GM12878 (cell line): ENCODE measurements around the gene RAB24. TPM values are rescaled to one million over a fixed set of nuclear protein-coding genes. Genes with fewer than 3 reads are reported as not detected.

Experiments
- ATAC-seq: fragments of 200-7000 bp; cut with Tn5 transposase; 3 replicates; pipeline ENCODE4 v1.9.1; 2020; ENCODE audit warnings: mild to moderate bottlenecking, moderate library complexity
- BruUV-seq: library from RNA; stranded (reverse); fragments of 400-500 nt; replicated peaks from 2 replicates; lab custom pipeline; 2021; lab: Mats Ljungman, UMichigan
- CTCF ChIA-PET: fragments of 300-600 bp; sonication (Branson Sonifier 250); formaldehyde crosslinking; extraction: SDS; loops from one replicate; lab custom pipeline; 2021; ENCODE audit warnings: inconsistent platforms; lab: Yijun Ruan, JAX
- POLR2A ChIA-PET: fragments of 350-600 bp; formaldehyde crosslinking; extraction: SDS; loops from one replicate; lab custom pipeline; 2021; ENCODE audit warnings: inconsistent platforms; lab: Charles Lee
- RAD21 ChIA-PET: fragments of 300-600 bp; sonication (Branson Sonifier 250); formaldehyde crosslinking; loops from one replicate; lab custom pipeline; 2023; ENCODE audit warnings: antibody characterized with exemption; ENCODE audit not compliant: unreplicated experiment; lab: Charles Lee
- SMC1A ChIA-PET: fragments of 300-600 bp; sonication (Branson Sonifier 250); formaldehyde crosslinking; loops from one replicate; lab custom pipeline; 2023; ENCODE audit not compliant: unreplicated experiment, uncharacterized antibody; lab: Charles Lee
- DNase-seq: peaks from one replicate; pipeline ENCODE4 v3.0.0-alpha.2; 2011; ENCODE audit warnings: low read depth, low spot score
- FAIRE-seq: peaks from 3 replicates; lab custom pipeline; 2011; peaks lifted over from hg19 to GRCh38; lab: Jason Lieb, UNC
- H2AFZ ChIP-seq: 2 replicates; pipeline ENCODE4 v1.6.0; 2011; ENCODE audit warnings: low read depth, low read length, control low read depth; ENCODE audit not compliant: control insufficient read depth
- H3K27ac ChIP-seq: 2 replicates; pipeline ENCODE4 v1.5.1; 2011; ENCODE audit warnings: control low read depth; ENCODE audit not compliant: control insufficient read depth, insufficient read depth
- H3K27me3 ChIP-seq, 2 experiments: replicated peaks in 1 of 2; 2 replicates each; pipeline versions ENCODE4 v1.6.0 to v1.6.1; 2011; ENCODE audit warnings: low read length in 1 of 2; ENCODE audit not compliant: control insufficient read depth in 2 of 2, insufficient read depth in 2 of 2
- H3K36me3 ChIP-seq, 2 experiments: 2 replicates each; pipeline ENCODE4 v1.5.1; 2011; ENCODE audit warnings: low read length in 1 of 2; ENCODE audit not compliant: control insufficient read depth in 2 of 2, insufficient read depth in 2 of 2
- H3K4me1 ChIP-seq: 2 replicates; pipeline ENCODE4 v1.6.1; 2011; ENCODE audit warnings: mild to moderate bottlenecking, low read length, moderate library complexity, mixed read lengths; ENCODE audit not compliant: control insufficient read depth, insufficient read depth
- H3K4me2 ChIP-seq: 2 replicates; pipeline ENCODE4 v1.6.0; 2011; ENCODE audit warnings: control low read depth; ENCODE audit not compliant: control insufficient read depth, insufficient read depth
- H3K4me3 ChIP-seq: fragments of 200-600 bp; sonication (generic); 2 replicates; pipeline ENCODE4 v1.5.1; 2016
- H3K79me2 ChIP-seq: 2 replicates; pipeline ENCODE4 v1.6.0; 2011; ENCODE audit warnings: low read length; ENCODE audit not compliant: control insufficient read depth, insufficient read depth
- H3K9ac ChIP-seq: 2 replicates; pipeline ENCODE4 v1.8.0; 2011; ENCODE audit warnings: low read length, control low read depth, mixed read lengths; ENCODE audit not compliant: control insufficient read depth, insufficient read depth
- H3K9me3 ChIP-seq: replicated peaks from 3 replicates; pipeline ENCODE4 v1.5.1; 2011; ENCODE audit warnings: mild to moderate bottlenecking, low read length; ENCODE audit not compliant: control insufficient read depth, insufficient read depth
- H4K20me1 ChIP-seq: 2 replicates; pipeline ENCODE4 v1.6.0; 2011; ENCODE audit not compliant: control insufficient read depth, insufficient read depth
- BCL11A ChIP-seq: IDR thresholded peaks from 2 replicates; pipeline ENCODE4 v1.6.1; 2011; ENCODE audit warnings: low read depth, low read length
- BMI1 ChIP-seq: fragments of 450-650 bp; IDR thresholded peaks from 2 replicates; pipeline ENCODE4 v1.6.1; 2016; ENCODE audit warnings: mild to moderate bottlenecking, moderate library complexity, borderline replicate concordance
- CTCF ChIP-seq, 3 experiments: IDR thresholded peaks in 2 of 3; conservative IDR thresholded peaks in 1 of 3; 2 replicates each; pipeline ENCODE4 v1.5.1; 2011; ENCODE audit warnings: low read depth in 3 of 3, low read length in 3 of 3, mild to moderate bottlenecking in 3 of 3, control low read depth in 2 of 3, moderate library complexity in 2 of 3, inconsistent platforms in 1 of 3, mixed read lengths in 1 of 3; ENCODE audit not compliant: control insufficient read depth in 2 of 3, insufficient read depth in 1 of 3; ENCODE audit errors: extremely low read depth in 1 of 3
- DPF2 ChIP-seq: fragments of 450-650 bp; IDR thresholded peaks from 2 replicates; pipeline ENCODE4 v1.6.1; 2017; ENCODE audit warnings: mild to moderate bottlenecking
- E2F8 ChIP-seq: fragments of 450-650 bp; IDR thresholded peaks from 2 replicates; pipeline ENCODE4 v1.6.1; 2018; ENCODE audit warnings: mild to moderate bottlenecking, low read depth, moderate library complexity; ENCODE audit not compliant: partially characterized antibody
- HSF1 ChIP-seq: fragments of 150-350 bp; IDR thresholded peaks from 2 replicates; pipeline ENCODE4 v1.6.1; 2014; ENCODE audit warnings: mild to moderate bottlenecking, low read depth, low read length
- RUNX3 ChIP-seq: IDR thresholded peaks from 2 replicates; pipeline ENCODE4 v1.6.1; 2012; ENCODE audit warnings: low read length, inconsistent platforms
- USF2 ChIP-seq: IDR thresholded peaks from 2 replicates; pipeline ENCODE4 v1.6.1; 2011; ENCODE audit warnings: low read depth, low read length, improper control_type of control experiment, borderline replicate concordance
- ZNF592 ChIP-seq: fragments of 450-650 bp; IDR thresholded peaks from 2 replicates; pipeline ENCODE4 v1.6.1; 2017; ENCODE audit warnings: mild to moderate bottlenecking, moderate library complexity
- ZZZ3 ChIP-seq: IDR thresholded peaks from 2 replicates; pipeline ENCODE4 v1.6.1; 2011; ENCODE audit warnings: low read depth; ENCODE audit not compliant: control insufficient read depth, insufficient read length
- WGBS: methylation state at CpG from one replicate; pipeline ENCODE4 v1.1.6; 2016; ENCODE audit warnings: low lambda C conversion rate; ENCODE audit not compliant: insufficient replicate concordance, insufficient coverage; ENCODE audit errors: missing lambda C conversion rate; 5-methylcytosine and 5-hydroxymethylcytosine counted together
- in situ Hi-C: fragments of 300-500 bp; cut with MboI; formaldehyde crosslinking; loops from 9 replicates; pipeline ENCODE4 v1.14.3; 2018; ENCODE audit warnings: mixed read lengths
- intact Hi-C: fragments of 100-400 bp; cut with micrococcal nuclease; formaldehyde crosslinking; loops from one replicate; pipeline ENCODE4 v1.14.2; 2022; ENCODE audit not compliant: unreplicated experiment
- polyA plus RNA-seq, 11 experiments: library from polyadenylated mRNA; depleted of rRNA in 4 of 11; unstranded in 6 of 11; stranded (reverse) in 5 of 11; fragments of >200 nt; fragmentation: Nextera tagmentation in 4 of 11; fragmentation: Illumina TruSeq in 1 of 11; extraction: Ambion mirVana in 4 of 11; extraction: Trizol in 1 of 11; gene quantifications; 1 replicate in 1 of 11; 2 replicates in 10 of 11; pipeline versions ENCODE4 v1.2.1 to v1.2.3, GENCODE V29; 2011 to 2016; ENCODE audit warnings: inconsistent platforms in 2 of 11, missing spikeins in 2 of 11, low read depth in 1 of 11
- total RNA-seq, 4 experiments: library from RNA; depleted of rRNA in 3 of 4; stranded (reverse); fragments of >200 nt in 3 of 4; fragmentation: Illumina TruSeq in 1 of 4; extraction: Trizol in 1 of 4; gene quantifications; 2 replicates each; pipeline versions ENCODE4 v1.2.1 to v1.2.3, GENCODE V29; 2013 to 2021

Gene RAB24
- total and polyA plus RNA-seq, 10 of the 15 experiments (the other 5 are each of a cell fraction or from before 2014, with no cell fraction given): 8.0 to 44.4 (median 24.4) TPM

- TF ChIP-seq E2F8: no peak
Measured at GRCh38 chr5:177270653-177271052, 32.9 kb downstream of the RAB24 start (continued).

- ChIA-PET RAD21 (interaction anchor here (1.3 kb wide), 1 partner anchor 48 kb away, joined by 3 read pairs; no protein-coding TSS in a partner anchor), SMC1A (interaction anchor here (0.6 to 1.7 kb wide), 5 partner anchors 10 to 250 kb away, joined by 3 to 5 read pairs (median 4); no protein-coding TSS in a partner anchor), CTCF (interaction anchor here (0.7 to 1.8 kb wide), 3 partner anchors 40 to 158 kb away, joined by 3 to 6 read pairs (median 5); no protein-coding TSS in a partner anchor), POLR2A (interaction anchor here (0.6 kb wide), 1 partner anchor 198 kb away, joined by 3 read pairs; no protein-coding TSS in a partner anchor)
- no peak overlapping the region for H2AFZ ChIP-seq
- DNase-seq: no peak
- in situ Hi-C loops: no loop called here
- no peak overlapping the region for H3K4me3 ChIP-seq
- H3K36me3 ChIP-seq: peaks cover 11 to 23% of the 10 kb centered on the region in 2 experiments
- intact Hi-C loops: no loop called here
- no peaks in the 10 kb centered on the region for H3K27me3 ChIP-seq
- BruUV-seq: no TSS peak
- no peak overlapping the region for H3K27ac ChIP-seq
- H4K20me1 ChIP-seq: no peaks in the 10 kb centered on the region
- FAIRE-seq: peak; percentile 7
- WGBS: 86% methylated on average over 3 of the region's 3 CpGs
- H3K4me1 ChIP-seq: no peaks in the 10 kb centered on the region
- no peak for ATAC-seq
- H3K79me2 ChIP-seq: no peaks in the 10 kb centered on the region
- no peaks in the 10 kb centered on the region for H3K9me3 ChIP-seq
- no peak overlapping the region for H3K9ac ChIP-seq
- no peak overlapping the region for H3K4me2 ChIP-seq
- TF ChIP-seq USF2 (no peak), RUNX3 (no peak), ZNF592 (no peak), BCL11A (no peak), CTCF (IDR thresholded peaks at IDR 0.05 in 2 of 3, conservative IDR thresholded peaks at IDR 0.05 in 1 of 3; ENCODE audit: control insufficient read depth in 2 of 3, extremely low read depth in 1 of 3, insufficient read depth in 1 of 3, low read depth in 3 of 3, low read length in 3 of 3) (no peak), ZZZ3 (no peak), DPF2 (no peak), HSF1 (no peak), BMI1 (no peak)
Measured at GRCh38 chr5:177269976-177270375, 33.5 kb downstream of the RAB24 start.
